WTC11 (cell line): ENCODE measurements around the gene SLC2A4RG. TPM values are rescaled to one million over a fixed set of nuclear protein-coding genes. Genes with fewer than 3 reads are reported as not detected.
A peak's percentile ranks its signal among the peaks of the same experiment; 100 is the strongest.

ENCODE experiments used
- ATAC-seq: fragments of 200-7000 bp; cut with Tn5 transposase; 2 replicates; pipeline ENCODE4 v1.10.0; 2021; ENCODE audit warnings: mild to moderate bottlenecking, moderate library complexity
- CTCF ChIA-PET: fragments of 300-600 bp; sonication (Branson Sonifier 250); formaldehyde crosslinking; loops from one replicate; lab custom pipeline; 2021; ENCODE audit warnings: antibody characterized with exemption; lab: Charles Lee
- POLR2A ChIA-PET: fragments of 350-600 bp; sonication (Branson Sonifier 250); formaldehyde crosslinking; loops from one replicate; lab custom pipeline; 2021; ENCODE audit warnings: antibody characterized with exemption; lab: Charles Lee
- DNase-seq: peaks from one replicate; pipeline ENCODE4 v3.0.0; 2021; ENCODE audit warnings: low spot score
- H3K27ac Mint-ChIP-seq: 2 replicates; pipeline ENCODE4 v1.8.0; 2021; ENCODE audit warnings: mixed read lengths
- H3K27me3 Mint-ChIP-seq: 2 replicates; pipeline ENCODE4 v1.8.0; 2021; ENCODE audit warnings: low read depth, mild to moderate bottlenecking, moderate library complexity, mixed read lengths
- H3K36me3 Mint-ChIP-seq: 2 replicates; pipeline ENCODE4 v1.8.0; 2021; ENCODE audit warnings: mixed read lengths
- H3K4me1 Mint-ChIP-seq: 2 replicates; pipeline ENCODE4 v1.8.0; 2022; ENCODE audit warnings: mixed read lengths
- H3K4me3 Mint-ChIP-seq: 2 replicates; pipeline ENCODE4 v1.8.0; 2021; ENCODE audit warnings: mild to moderate bottlenecking, moderate library complexity, mixed read lengths
- H3K9me3 Mint-ChIP-seq: 2 replicates; pipeline ENCODE4 v1.8.0; 2021; ENCODE audit warnings: mixed read lengths
- ATF2 ChIP-seq: sonication (generic); formaldehyde crosslinking; IDR thresholded peaks from 2 replicates; pipeline ENCODE4 v1.8.1; 2022; ENCODE audit warnings: low read depth, missing genetic modification reagents, borderline replicate concordance
- CBFB ChIP-seq: sonication (generic); formaldehyde crosslinking; IDR thresholded peaks from 2 replicates; pipeline ENCODE4 v1.8.1; 2022; ENCODE audit warnings: mild to moderate bottlenecking, low read depth, missing genetic modification reagents
- E2F4 ChIP-seq: sonication (generic); formaldehyde crosslinking; IDR thresholded peaks from 2 replicates; pipeline ENCODE4 v1.8.1; 2022; ENCODE audit warnings: low read depth, mild to moderate bottlenecking, moderate library complexity, missing genetic modification reagents, borderline replicate concordance
- ERG ChIP-seq: fragments of 250-450 bp; sonication (Bioruptor Pico); IDR thresholded peaks from 2 replicates; pipeline ENCODE4 v1.8.0; 2021; ENCODE audit warnings: mild to moderate bottlenecking
- GABPB1 ChIP-seq: sonication (generic); formaldehyde crosslinking; IDR thresholded peaks from 2 replicates; pipeline ENCODE4 v1.8.1; 2023; ENCODE audit warnings: mild to moderate bottlenecking, missing genetic modification reagents
- GTF2I ChIP-seq: fragments of 250-450 bp; sonication (Bioruptor Pico); conservative IDR thresholded peaks from 2 replicates; pipeline ENCODE4 v1.4.0; 2021; ENCODE audit warnings: mild to moderate bottlenecking
- IRF2 ChIP-seq: sonication (generic); formaldehyde crosslinking; IDR thresholded peaks from 2 replicates; pipeline ENCODE4 v1.8.0; 2022; ENCODE audit warnings: low read depth, missing genetic modification reagents, borderline replicate concordance
- JUN ChIP-seq: sonication (generic); formaldehyde crosslinking; IDR thresholded peaks from 2 replicates; pipeline ENCODE4 v1.8.0; 2023; ENCODE audit warnings: mild to moderate bottlenecking, missing genetic modification reagents
- NFE2L1 ChIP-seq: sonication (generic); formaldehyde crosslinking; IDR thresholded peaks from 2 replicates; pipeline ENCODE4 v1.8.1; 2023; ENCODE audit warnings: missing genetic modification reagents
- RORB ChIP-seq: fragments of 250-450 bp; sonication (Bioruptor Pico); IDR thresholded peaks from 2 replicates; pipeline ENCODE4 v1.9.0; 2021; ENCODE audit warnings: mild to moderate bottlenecking
- SP1 ChIP-seq: sonication (generic); formaldehyde crosslinking; conservative IDR thresholded peaks from 2 replicates; pipeline ENCODE4 v1.8.1; 2022; ENCODE audit warnings: missing genetic modification reagents
- TCF7 ChIP-seq: sonication (generic); formaldehyde crosslinking; IDR thresholded peaks from 2 replicates; pipeline ENCODE4 v1.8.0; 2022; ENCODE audit warnings: mild to moderate bottlenecking, low read depth, missing genetic modification reagents, moderate library complexity
- ZBTB21 ChIP-seq: sonication (generic); formaldehyde crosslinking; IDR thresholded peaks from 2 replicates; pipeline ENCODE4 v1.8.1; 2023; ENCODE audit warnings: mild to moderate bottlenecking, missing genetic modification reagents, borderline replicate concordance
- ZNF423 ChIP-seq: fragments of 250-450 bp; sonication (Bioruptor Pico); IDR thresholded peaks from 2 replicates; pipeline ENCODE4 v2.1.2; 2022; ENCODE audit warnings: mild to moderate bottlenecking, moderate library complexity
- ZSCAN18 ChIP-seq: fragments of 250-450 bp; sonication (Bioruptor Pico); IDR thresholded peaks from 2 replicates; pipeline ENCODE4 v2.1.2; 2022; ENCODE audit warnings: mild to moderate bottlenecking, moderate library complexity
- total RNA-seq: library from RNA; stranded (reverse); gene quantifications from 3 replicates; pipeline ENCODE4 v1.2.3, GENCODE V29; 2021
- TF ChIP-seq, protein P1 (sequence below): sonication (generic); formaldehyde crosslinking; IDR thresholded peaks from 2 replicates; pipeline ENCODE4 v1.8.1; 2023; ENCODE audit warnings: mild to moderate bottlenecking, moderate library complexity, missing genetic modification reagents
- TF ChIP-seq, protein P2 (sequence below): fragments of 250-450 bp; sonication (Bioruptor Pico); IDR thresholded peaks from 2 replicates; pipeline ENCODE4 v1.9.0; 2021; ENCODE audit warnings: mild to moderate bottlenecking
- TF ChIP-seq, protein P3 (sequence below): fragments of 200-600 bp; IDR thresholded peaks from 2 replicates; pipeline ENCODE4 v1.8.0; 2022; ENCODE audit warnings: antibody characterized with exemption

The SLC2A4RG gene
- total RNA-seq, 1 experiment from 2014 or later = 43.3 TPM

GRCh38 chr20:63706027-63706695, 33.4 kb upstream of the SLC2A4RG start:
- H3K27ac Mint-ChIP-seq = no peak overlapping the region
- ATAC-seq (no peak), DNase-seq (no peak)
- H3K27me3 Mint-ChIP-seq = no peaks in the 10 kb centered on the region
- peaks cover 10% of the 10 kb centered on the region for H3K4me1 Mint-ChIP-seq
- H3K9me3 Mint-ChIP-seq = no peaks in the 10 kb centered on the region
- TF ChIP-seq JUN (CRISPR knock-in tag) (no peak), GTF2I (CRISPR knock-in tag) (no peak), NFE2L1 (no peak), ZNF423 (CRISPR knock-in tag) (no peak), RORB (CRISPR knock-in tag) (no peak), ZBTB21 (no peak), ERG (CRISPR knock-in tag) (no peak), ATF2 (CRISPR knock-in tag) (no peak), TCF7 (CRISPR knock-in tag) (no peak), SP1 (CRISPR knock-in tag) (no peak)
- TF ChIP-seq, protein P1, sequence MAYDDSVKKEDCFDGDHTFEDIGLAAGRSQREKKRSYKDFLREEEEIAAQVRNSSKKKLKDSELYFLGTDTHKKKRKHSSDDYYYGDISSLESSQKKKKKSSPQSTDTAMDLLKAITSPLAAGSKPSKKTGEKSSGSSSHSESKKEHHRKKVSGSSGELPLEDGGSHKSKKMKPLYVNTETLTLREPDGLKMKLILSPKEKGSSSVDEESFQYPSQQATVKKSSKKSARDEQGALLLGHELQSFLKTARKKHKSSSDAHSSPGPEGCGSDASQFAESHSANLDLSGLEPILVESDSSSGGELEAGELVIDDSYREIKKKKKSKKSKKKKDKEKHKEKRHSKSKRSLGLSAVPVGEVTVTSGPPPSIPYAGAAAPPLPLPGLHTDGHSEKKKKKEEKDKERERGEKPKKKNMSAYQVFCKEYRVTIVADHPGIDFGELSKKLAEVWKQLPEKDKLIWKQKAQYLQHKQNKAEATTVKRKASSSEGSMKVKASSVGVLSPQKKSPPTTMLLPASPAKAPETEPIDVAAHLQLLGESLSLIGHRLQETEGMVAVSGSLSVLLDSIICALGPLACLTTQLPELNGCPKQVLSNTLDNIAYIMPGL (CRISPR knock-in tag) = no peak
- ChIA-PET CTCF (interaction anchor here (0.6 to 2.7 kb wide), 4 partner anchors 9 to 69 kb away, joined by 3 to 15 read pairs (median 6); partner anchors contain the start of gene SLC2A4RG), POLR2A (no interaction called here)
- peak overlapping the region; percentile 80 for H3K4me3 Mint-ChIP-seq
- peaks cover 38% of the 10 kb centered on the region for H3K36me3 Mint-ChIP-seq

- Mint-ChIP-seq H3K36me3 (peaks cover 44% of the 10 kb centered on the region), H3K4me1 (peaks cover 10% of the 10 kb centered on the region), H3K27me3 (no peaks in the 10 kb centered on the region), H3K9me3 (no peaks in the 10 kb centered on the region), H3K27ac (no peak overlapping the region), H3K4me3 (peak overlapping the region; percentile 80)
- POLR2A ChIA-PET = interaction anchor here (0.6 to 1.6 kb wide), 5 partner anchors 11 to 266 kb away, joined by 3 to 7 read pairs (median 3); partner anchors contain the start of genes RTEL1 and TNFRSF6B
- DNase-seq (peak; percentile 63), ATAC-seq (peak; percentile 27)
- CTCF ChIA-PET = interaction anchor here (0.6 to 2.7 kb wide), 15 partner anchors 10 to 169 kb away, joined by 3 to 25 read pairs (median 5); partner anchors contain the start of genes LIME1, PTK6, SLC2A4RG and TNFRSF6B
- TF ChIP-seq CBFB (CRISPR knock-in tag) = no peak
- 0 out of 2 replicates have a peak, but pooled peaks have one; percentile 22 for TF ChIP-seq TCF7 (CRISPR knock-in tag)
- TF ChIP-seq, protein P1 (CRISPR knock-in tag) = no peak
- TF ChIP-seq E2F4 (CRISPR knock-in tag) = 0 out of 2 replicates have a peak, but pooled peaks have one; percentile 35
- no peak for TF ChIP-seq ZSCAN18 (CRISPR knock-in tag)
- TF ChIP-seq, protein P2, sequence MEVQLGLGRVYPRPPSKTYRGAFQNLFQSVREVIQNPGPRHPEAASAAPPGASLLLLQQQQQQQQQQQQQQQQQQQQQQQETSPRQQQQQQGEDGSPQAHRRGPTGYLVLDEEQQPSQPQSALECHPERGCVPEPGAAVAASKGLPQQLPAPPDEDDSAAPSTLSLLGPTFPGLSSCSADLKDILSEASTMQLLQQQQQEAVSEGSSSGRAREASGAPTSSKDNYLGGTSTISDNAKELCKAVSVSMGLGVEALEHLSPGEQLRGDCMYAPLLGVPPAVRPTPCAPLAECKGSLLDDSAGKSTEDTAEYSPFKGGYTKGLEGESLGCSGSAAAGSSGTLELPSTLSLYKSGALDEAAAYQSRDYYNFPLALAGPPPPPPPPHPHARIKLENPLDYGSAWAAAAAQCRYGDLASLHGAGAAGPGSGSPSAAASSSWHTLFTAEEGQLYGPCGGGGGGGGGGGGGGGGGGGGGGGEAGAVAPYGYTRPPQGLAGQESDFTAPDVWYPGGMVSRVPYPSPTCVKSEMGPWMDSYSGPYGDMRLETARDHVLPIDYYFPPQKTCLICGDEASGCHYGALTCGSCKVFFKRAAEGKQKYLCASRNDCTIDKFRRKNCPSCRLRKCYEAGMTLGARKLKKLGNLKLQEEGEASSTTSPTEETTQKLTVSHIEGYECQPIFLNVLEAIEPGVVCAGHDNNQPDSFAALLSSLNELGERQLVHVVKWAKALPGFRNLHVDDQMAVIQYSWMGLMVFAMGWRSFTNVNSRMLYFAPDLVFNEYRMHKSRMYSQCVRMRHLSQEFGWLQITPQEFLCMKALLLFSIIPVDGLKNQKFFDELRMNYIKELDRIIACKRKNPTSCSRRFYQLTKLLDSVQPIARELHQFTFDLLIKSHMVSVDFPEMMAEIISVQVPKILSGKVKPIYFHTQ (CRISPR knock-in tag) = no peak
- TF ChIP-seq GABPB1 = peak; percentile 69; the same call in 1 of the 2 replicates
- TF ChIP-seq IRF2 = no peak
- TF ChIP-seq, protein P3, sequence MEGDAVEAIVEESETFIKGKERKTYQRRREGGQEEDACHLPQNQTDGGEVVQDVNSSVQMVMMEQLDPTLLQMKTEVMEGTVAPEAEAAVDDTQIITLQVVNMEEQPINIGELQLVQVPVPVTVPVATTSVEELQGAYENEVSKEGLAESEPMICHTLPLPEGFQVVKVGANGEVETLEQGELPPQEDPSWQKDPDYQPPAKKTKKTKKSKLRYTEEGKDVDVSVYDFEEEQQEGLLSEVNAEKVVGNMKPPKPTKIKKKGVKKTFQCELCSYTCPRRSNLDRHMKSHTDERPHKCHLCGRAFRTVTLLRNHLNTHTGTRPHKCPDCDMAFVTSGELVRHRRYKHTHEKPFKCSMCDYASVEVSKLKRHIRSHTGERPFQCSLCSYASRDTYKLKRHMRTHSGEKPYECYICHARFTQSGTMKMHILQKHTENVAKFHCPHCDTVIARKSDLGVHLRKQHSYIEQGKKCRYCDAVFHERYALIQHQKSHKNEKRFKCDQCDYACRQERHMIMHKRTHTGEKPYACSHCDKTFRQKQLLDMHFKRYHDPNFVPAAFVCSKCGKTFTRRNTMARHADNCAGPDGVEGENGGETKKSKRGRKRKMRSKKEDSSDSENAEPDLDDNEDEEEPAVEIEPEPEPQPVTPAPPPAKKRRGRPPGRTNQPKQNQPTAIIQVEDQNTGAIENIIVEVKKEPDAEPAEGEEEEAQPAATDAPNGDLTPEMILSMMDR = peak; percentile 19; the same call in 1 of the 2 replicates
Measured at GRCh38 chr20:63706852-63707557, 32.6 kb upstream of the SLC2A4RG start.
